ENCODE measurements around the gene FUT3.

DNA sequence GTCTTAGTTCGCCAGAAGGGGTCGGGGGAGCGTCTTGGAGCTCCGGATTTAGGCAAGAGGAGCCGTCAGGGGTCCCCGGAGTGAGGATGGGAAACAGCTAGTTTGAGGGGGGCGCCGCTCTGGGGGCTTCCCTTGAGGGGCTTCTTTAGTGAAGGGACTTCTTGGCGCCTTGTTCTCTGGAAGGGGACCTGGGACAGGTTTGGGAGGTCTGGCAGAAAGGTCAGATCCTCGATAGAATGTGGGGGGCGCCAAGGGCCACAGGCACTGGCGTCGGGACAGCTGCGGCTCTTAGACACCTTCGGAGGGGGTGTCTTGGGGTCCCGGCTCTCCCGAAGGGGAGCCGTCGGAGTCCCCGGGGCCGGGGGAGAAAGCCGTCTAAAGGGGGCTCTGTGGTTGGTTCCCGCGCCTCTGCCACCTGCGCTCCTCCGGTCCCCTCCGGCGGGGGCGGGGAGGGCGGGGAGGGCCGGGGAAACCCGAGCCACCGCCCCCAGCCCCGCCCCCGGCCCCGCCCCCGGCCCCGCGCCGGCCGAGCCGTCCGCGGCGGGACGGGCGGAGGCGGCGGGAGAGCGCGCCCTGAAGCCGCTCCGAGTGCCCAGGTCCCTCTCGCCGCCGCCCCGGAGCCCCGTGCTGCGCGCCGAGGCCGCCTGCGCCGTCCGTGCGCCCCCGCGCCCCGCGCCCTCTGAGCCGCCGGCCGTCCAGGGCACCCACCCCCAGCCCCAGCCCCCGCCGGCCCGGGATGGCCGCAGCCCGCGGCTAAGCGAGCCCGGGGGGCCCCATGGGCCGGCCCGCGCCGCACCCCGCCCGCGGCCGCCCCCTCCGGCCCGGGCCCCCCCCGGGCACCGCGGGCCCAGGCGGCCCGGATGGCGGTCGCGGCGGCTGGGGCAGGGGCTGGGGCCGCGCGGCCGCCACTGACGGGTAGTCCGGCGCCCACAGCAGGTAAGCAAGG is 46.5 kb downstream of the FUT3 start, which contains the start of gene NRTN:
- TF ChIP-seq ZNF232 (CRISPR knock-in tag; IDR thresholded peaks at IDR 0.05) (no peak), CBFB (CRISPR knock-in tag; IDR thresholded peaks at IDR 0.05; ENCODE audit: low read depth) (no peak), NFATC4 (CRISPR knock-in tag; IDR thresholded peaks at IDR 0.05) (no peak), FOXK1 (CRISPR knock-in tag; IDR thresholded peaks at IDR 0.05) (no peak)
- TF ChIP-seq, protein P1, sequence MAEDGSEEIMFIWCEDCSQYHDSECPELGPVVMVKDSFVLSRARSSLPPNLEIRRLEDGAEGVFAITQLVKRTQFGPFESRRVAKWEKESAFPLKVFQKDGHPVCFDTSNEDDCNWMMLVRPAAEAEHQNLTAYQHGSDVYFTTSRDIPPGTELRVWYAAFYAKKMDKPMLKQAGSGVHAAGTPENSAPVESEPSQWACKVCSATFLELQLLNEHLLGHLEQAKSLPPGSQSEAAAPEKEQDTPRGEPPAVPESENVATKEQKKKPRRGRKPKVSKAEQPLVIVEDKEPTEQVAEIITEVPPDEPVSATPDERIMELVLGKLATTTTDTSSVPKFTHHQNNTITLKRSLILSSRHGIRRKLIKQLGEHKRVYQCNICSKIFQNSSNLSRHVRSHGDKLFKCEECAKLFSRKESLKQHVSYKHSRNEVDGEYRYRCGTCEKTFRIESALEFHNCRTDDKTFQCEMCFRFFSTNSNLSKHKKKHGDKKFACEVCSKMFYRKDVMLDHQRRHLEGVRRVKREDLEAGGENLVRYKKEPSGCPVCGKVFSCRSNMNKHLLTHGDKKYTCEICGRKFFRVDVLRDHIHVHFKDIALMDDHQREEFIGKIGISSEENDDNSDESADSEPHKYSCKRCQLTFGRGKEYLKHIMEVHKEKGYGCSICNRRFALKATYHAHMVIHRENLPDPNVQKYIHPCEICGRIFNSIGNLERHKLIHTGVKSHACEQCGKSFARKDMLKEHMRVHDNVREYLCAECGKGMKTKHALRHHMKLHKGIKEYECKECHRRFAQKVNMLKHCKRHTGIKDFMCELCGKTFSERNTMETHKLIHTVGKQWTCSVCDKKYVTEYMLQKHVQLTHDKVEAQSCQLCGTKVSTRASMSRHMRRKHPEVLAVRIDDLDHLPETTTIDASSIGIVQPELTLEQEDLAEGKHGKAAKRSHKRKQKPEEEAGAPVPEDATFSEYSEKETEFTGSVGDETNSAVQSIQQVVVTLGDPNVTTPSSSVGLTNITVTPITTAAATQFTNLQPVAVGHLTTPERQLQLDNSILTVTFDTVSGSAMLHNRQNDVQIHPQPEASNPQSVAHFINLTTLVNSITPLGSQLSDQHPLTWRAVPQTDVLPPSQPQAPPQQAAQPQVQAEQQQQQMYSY (CRISPR knock-in tag; IDR thresholded peaks at IDR 0.05): no peak
- TF ChIP-seq, protein P2, sequence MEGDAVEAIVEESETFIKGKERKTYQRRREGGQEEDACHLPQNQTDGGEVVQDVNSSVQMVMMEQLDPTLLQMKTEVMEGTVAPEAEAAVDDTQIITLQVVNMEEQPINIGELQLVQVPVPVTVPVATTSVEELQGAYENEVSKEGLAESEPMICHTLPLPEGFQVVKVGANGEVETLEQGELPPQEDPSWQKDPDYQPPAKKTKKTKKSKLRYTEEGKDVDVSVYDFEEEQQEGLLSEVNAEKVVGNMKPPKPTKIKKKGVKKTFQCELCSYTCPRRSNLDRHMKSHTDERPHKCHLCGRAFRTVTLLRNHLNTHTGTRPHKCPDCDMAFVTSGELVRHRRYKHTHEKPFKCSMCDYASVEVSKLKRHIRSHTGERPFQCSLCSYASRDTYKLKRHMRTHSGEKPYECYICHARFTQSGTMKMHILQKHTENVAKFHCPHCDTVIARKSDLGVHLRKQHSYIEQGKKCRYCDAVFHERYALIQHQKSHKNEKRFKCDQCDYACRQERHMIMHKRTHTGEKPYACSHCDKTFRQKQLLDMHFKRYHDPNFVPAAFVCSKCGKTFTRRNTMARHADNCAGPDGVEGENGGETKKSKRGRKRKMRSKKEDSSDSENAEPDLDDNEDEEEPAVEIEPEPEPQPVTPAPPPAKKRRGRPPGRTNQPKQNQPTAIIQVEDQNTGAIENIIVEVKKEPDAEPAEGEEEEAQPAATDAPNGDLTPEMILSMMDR (IDR thresholded peaks at IDR 0.05): no peak
- TF ChIP-seq, protein P3, sequence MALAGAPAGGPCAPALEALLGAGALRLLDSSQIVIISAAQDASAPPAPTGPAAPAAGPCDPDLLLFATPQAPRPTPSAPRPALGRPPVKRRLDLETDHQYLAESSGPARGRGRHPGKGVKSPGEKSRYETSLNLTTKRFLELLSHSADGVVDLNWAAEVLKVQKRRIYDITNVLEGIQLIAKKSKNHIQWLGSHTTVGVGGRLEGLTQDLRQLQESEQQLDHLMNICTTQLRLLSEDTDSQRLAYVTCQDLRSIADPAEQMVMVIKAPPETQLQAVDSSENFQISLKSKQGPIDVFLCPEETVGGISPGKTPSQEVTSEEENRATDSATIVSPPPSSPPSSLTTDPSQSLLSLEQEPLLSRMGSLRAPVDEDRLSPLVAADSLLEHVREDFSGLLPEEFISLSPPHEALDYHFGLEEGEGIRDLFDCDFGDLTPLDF (CRISPR knock-in tag; IDR thresholded peaks at IDR 0.05): no peak
- TF ChIP-seq, protein P4, sequence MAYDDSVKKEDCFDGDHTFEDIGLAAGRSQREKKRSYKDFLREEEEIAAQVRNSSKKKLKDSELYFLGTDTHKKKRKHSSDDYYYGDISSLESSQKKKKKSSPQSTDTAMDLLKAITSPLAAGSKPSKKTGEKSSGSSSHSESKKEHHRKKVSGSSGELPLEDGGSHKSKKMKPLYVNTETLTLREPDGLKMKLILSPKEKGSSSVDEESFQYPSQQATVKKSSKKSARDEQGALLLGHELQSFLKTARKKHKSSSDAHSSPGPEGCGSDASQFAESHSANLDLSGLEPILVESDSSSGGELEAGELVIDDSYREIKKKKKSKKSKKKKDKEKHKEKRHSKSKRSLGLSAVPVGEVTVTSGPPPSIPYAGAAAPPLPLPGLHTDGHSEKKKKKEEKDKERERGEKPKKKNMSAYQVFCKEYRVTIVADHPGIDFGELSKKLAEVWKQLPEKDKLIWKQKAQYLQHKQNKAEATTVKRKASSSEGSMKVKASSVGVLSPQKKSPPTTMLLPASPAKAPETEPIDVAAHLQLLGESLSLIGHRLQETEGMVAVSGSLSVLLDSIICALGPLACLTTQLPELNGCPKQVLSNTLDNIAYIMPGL (CRISPR knock-in tag; IDR thresholded peaks at IDR 0.05): no peak
- TF ChIP-seq, protein P5, sequence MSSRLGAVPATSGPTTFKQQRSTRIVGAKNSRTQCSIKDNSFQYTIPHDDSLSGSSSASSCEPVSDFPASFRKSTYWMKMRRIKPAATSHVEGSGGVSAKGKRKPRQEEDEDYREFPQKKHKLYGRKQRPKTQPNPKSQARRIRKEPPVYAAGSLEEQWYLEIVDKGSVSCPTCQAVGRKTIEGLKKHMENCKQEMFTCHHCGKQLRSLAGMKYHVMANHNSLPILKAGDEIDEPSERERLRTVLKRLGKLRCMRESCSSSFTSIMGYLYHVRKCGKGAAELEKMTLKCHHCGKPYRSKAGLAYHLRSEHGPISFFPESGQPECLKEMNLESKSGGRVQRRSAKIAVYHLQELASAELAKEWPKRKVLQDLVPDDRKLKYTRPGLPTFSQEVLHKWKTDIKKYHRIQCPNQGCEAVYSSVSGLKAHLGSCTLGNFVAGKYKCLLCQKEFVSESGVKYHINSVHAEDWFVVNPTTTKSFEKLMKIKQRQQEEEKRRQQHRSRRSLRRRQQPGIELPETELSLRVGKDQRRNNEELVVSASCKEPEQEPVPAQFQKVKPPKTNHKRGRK (CRISPR knock-in tag; IDR thresholded peaks at IDR 0.05; ENCODE audit: borderline replicate concordance): no peak
- TF ChIP-seq, protein P6, sequence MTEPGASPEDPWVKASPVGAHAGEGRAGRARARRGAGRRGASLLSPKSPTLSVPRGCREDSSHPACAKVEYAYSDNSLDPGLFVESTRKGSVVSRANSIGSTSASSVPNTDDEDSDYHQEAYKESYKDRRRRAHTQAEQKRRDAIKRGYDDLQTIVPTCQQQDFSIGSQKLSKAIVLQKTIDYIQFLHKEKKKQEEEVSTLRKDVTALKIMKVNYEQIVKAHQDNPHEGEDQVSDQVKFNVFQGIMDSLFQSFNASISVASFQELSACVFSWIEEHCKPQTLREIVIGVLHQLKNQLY (CRISPR knock-in tag; IDR thresholded peaks at IDR 0.05): no peak

Data from WTC11 (cell line).